ENCODE results near the gene FGF1. TPM values are rescaled to one million over a fixed set of nuclear protein-coding genes. Genes with fewer than 3 reads are reported as not detected.

Gene FGF1
- total RNA-seq, 1 donor from 2014 or later, result 2.7 TPM

- no peaks in the 10 kb centered on the region for H3K9me3 Mint-ChIP-seq
- DNase-seq (ENCODE audit: extremely low spot score, unreplicated experiment), result no peak
- H3K27me3 Mint-ChIP-seq, result peaks cover 7% of the 10 kb centered on the region
- peak overlapping the region; percentile 25 for H3K27ac Mint-ChIP-seq
- no peak overlapping the region for H3K4me3 Mint-ChIP-seq
- H3K36me3 Mint-ChIP-seq, result no peaks in the 10 kb centered on the region
- H3K4me1 Mint-ChIP-seq (ENCODE audit: unreplicated experiment), result peaks cover 23% of the 10 kb centered on the region
- no peak for TF ChIP-seq CTCF (conservative IDR thresholded peaks at IDR 0.05)
These were observed 49.1 kb downstream of the FGF1 start for GRCh38 chr5:142636698-142637324.

- H3K9me3 Mint-ChIP-seq, result no peaks in the 10 kb centered on the region
- H3K27ac Mint-ChIP-seq, result no peak overlapping the region
- H3K4me3 Mint-ChIP-seq, result no peak overlapping the region
- TF ChIP-seq CTCF (conservative IDR thresholded peaks at IDR 0.05), result no peak
- H3K36me3 Mint-ChIP-seq, result no peaks in the 10 kb centered on the region
- DNase-seq (ENCODE audit: extremely low spot score, unreplicated experiment), result no peak
- peaks cover 23% of the 10 kb centered on the region for H3K4me1 Mint-ChIP-seq (ENCODE audit: unreplicated experiment)
- peaks cover 7% of the 10 kb centered on the region for H3K27me3 Mint-ChIP-seq
These were observed 49.8 kb downstream of the FGF1 start for GRCh38 chr5:142636093-142636492.

GRCh38 chr5:142634216-142635011 lies 51.5 kb downstream of the FGF1 start:
- H3K9me3 Mint-ChIP-seq, result no peaks in the 10 kb centered on the region
- H3K4me3 Mint-ChIP-seq, result no peak overlapping the region
- H3K27ac Mint-ChIP-seq, result no peak overlapping the region
- TF ChIP-seq CTCF (conservative IDR thresholded peaks at IDR 0.05), result no peak
- H3K27me3 Mint-ChIP-seq, result peaks cover 6% of the 10 kb centered on the region
- H3K36me3 Mint-ChIP-seq, result no peaks in the 10 kb centered on the region
- H3K4me1 Mint-ChIP-seq (ENCODE audit: unreplicated experiment), result peaks cover 23% of the 10 kb centered on the region
- DNase-seq (ENCODE audit: extremely low spot score, unreplicated experiment), result no peak

- Mint-ChIP-seq H3K27me3 (no peaks in the 10 kb centered on the region), H3K27ac (no peak overlapping the region), H3K4me3 (no peak overlapping the region), H3K9me3 (no peaks in the 10 kb centered on the region), H3K36me3 (no peaks in the 10 kb centered on the region), H3K4me1 (ENCODE audit: unreplicated experiment) (peaks cover 13% of the 10 kb centered on the region)
- no peak for TF ChIP-seq CTCF (conservative IDR thresholded peaks at IDR 0.05)
- DNase-seq (ENCODE audit: extremely low spot score, unreplicated experiment), result no peak
These were observed 54.9 kb downstream of the FGF1 start for GRCh38 chr5:142630927-142631539.

DNA sequence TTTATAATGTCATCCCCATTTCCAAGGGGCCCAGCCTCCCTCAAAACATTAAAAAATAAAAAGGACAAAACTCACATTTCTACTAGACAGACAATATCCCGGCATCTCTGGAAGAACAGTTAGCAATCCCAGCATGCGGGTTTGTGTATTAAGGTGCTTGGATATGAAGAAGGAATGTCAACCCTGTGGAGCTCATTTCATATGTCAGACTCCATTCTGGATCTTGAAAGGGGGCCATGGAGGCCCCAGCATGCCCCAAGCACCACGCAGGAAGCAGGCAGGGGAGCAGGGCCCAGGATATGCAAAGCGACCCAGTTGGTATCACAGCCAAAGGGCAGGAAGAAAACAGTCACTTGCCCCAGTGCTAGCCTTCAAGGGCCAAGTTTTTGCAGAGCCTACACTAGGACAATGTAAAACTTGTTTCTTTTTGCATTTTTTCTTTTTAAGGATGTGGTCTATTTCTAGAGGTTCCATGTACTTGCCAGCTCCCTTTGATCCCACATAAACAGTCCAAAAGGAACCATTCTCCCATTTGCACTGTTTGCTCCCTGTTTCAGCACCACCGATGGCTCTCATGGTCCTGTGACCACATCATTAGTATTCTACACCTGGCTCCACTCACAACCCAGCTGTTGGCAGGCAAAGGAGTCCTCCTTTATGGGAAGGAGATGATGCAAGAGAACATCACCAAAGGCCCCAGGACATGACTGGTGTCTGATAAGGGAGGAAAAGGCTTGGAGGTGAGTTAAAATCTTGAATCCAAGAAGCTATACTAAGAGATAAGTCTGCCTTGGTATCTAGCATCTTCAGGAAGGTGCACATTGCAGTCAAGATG lies 58.3 kb downstream of the FGF1 start:
- TF ChIP-seq CTCF (conservative IDR thresholded peaks at IDR 0.05), result no peak
- Mint-ChIP-seq H3K4me3 (no peak overlapping the region), H3K27me3 (no peaks in the 10 kb centered on the region), H3K9me3 (no peaks in the 10 kb centered on the region), H3K27ac (no peak overlapping the region), H3K4me1 (ENCODE audit: unreplicated experiment) (peaks cover 11% of the 10 kb centered on the region), H3K36me3 (no peaks in the 10 kb centered on the region)
- no peak for DNase-seq (ENCODE audit: extremely low spot score, unreplicated experiment)

All from type B pancreatic cell (in vitro differentiated cells).